ENCODE results near the gene CNTRL. TPM values are rescaled to one million over a fixed set of nuclear protein-coding genes. Genes with fewer than 3 reads are reported as not detected.

The CNTRL gene
- total and polyA plus RNA-seq, 2 of the 8 experiments (the other 6 are each of a cell fraction or from before 2014, with no cell fraction given), result 5.1 to 13.9 TPM

GRCh38 chr9:121141306-121141705, 66.6 kb downstream of the CNTRL start (continued):
- no peak for TF ChIP-seq CHD7 (IDR thresholded peaks at IDR 0.05; ENCODE audit: insufficient replicate concordance, low read length)
- no peak for TF ChIP-seq EP300 (IDR thresholded peaks at IDR 0.05; ENCODE audit: borderline replicate concordance in 1 of 2, low read depth in 2 of 2, low read length in 2 of 2)
- TF ChIP-seq CBX5 (IDR thresholded peaks at IDR 0.05; ENCODE audit: low read depth, low read length), result no peak
- no peak for TF ChIP-seq MAFK (IDR thresholded peaks at IDR 0.05; ENCODE audit: low read depth, low read length)
- TF ChIP-seq CBX8 (IDR thresholded peaks at IDR 0.05; ENCODE audit: borderline replicate concordance, low read depth, low read length), result no peak
- TF ChIP-seq SIN3A (conservative IDR thresholded peaks at IDR 0.05 in 1 of 2, IDR thresholded peaks at IDR 0.05 in 1 of 2; ENCODE audit: low read depth in 1 of 2, low read length in 2 of 2), result no peak
- no peak for TF ChIP-seq SIX5 (IDR thresholded peaks at IDR 0.05; ENCODE audit: low read depth, low read length)
- TF ChIP-seq TAF7 (optimal IDR thresholded peaks at IDR 0.05; ENCODE audit: borderline replicate concordance, low read depth, low read length), result no peak
